H9 (cell line): ENCODE results near the gene VPS35L. TPM values are rescaled to one million over a fixed set of nuclear protein-coding genes. Genes with fewer than 3 reads are reported as not detected.

ENCODE experiments used
- DNase-seq: peaks from one replicate; pipeline ENCODE4 v3.0.0-alpha.2; 2017
- H2AFZ ChIP-seq: one replicate; pipeline ENCODE4 v1.6.1; 2013; ENCODE audit warnings: mild to moderate bottlenecking, low read length, control low read depth, moderate library complexity
- H2AK5ac ChIP-seq: 2 replicates; pipeline ENCODE4 v1.6.1; 2013; ENCODE audit warnings: low read length, control low read depth, mixed read lengths; ENCODE audit not compliant: insufficient read length
- H2BK120ac ChIP-seq: one replicate; pipeline ENCODE4 v1.6.1; 2013; ENCODE audit warnings: low read depth, mild to moderate bottlenecking, low read length, control low read depth, inconsistent platforms; ENCODE audit not compliant: poor library complexity, severe bottlenecking
- H2BK12ac ChIP-seq: 2 replicates; pipeline ENCODE4 v1.6.1; 2013; ENCODE audit warnings: low read length, control low read depth, mixed read lengths, low read depth; ENCODE audit not compliant: insufficient read length
- H2BK15ac ChIP-seq: 2 replicates; pipeline ENCODE4 v1.6.1; 2013; ENCODE audit warnings: low read depth, low read length, control low read depth
- H2BK20ac ChIP-seq: one replicate; pipeline ENCODE4 v1.6.1; 2013; ENCODE audit warnings: low read depth, mild to moderate bottlenecking, low read length, control low read depth, inconsistent platforms; ENCODE audit not compliant: poor library complexity, severe bottlenecking
- H2BK5ac ChIP-seq: 2 replicates; pipeline ENCODE4 v1.6.1; 2013; ENCODE audit warnings: low read length, control low read depth, mixed read lengths; ENCODE audit not compliant: insufficient read length
- H3K14ac ChIP-seq: 2 replicates; pipeline ENCODE4 v1.6.1; 2013; ENCODE audit warnings: low read length, control low read depth; ENCODE audit not compliant: insufficient read depth
- H3K18ac ChIP-seq: 2 replicates; pipeline ENCODE4 v1.6.1; 2013; ENCODE audit warnings: low read depth, mild to moderate bottlenecking, mixed read lengths, low read length, control low read depth; ENCODE audit not compliant: insufficient read length
- H3K23ac ChIP-seq: 2 replicates; pipeline ENCODE4 v1.6.1; 2013; ENCODE audit warnings: low read length, control low read depth, mixed read lengths, low read depth; ENCODE audit not compliant: insufficient read length
- H3K23me2 ChIP-seq: 2 replicates; pipeline ENCODE4 v1.6.1; 2013; ENCODE audit warnings: low read depth, mild to moderate bottlenecking, mixed read lengths, low read length, control low read depth; ENCODE audit not compliant: insufficient read length, poor library complexity, severe bottlenecking
- H3K27ac ChIP-seq: 2 replicates; pipeline ENCODE4 v1.5.1; 2013; ENCODE audit warnings: low read length, control low read depth, mixed read lengths, low read depth; ENCODE audit not compliant: insufficient read length
- H3K27me3 ChIP-seq: 2 replicates; pipeline ENCODE4 v1.6.1; 2013; ENCODE audit warnings: low read length, control low read depth, inconsistent platforms; ENCODE audit not compliant: insufficient read depth
- H3K4ac ChIP-seq: 2 replicates; pipeline ENCODE4 v1.6.1; 2013; ENCODE audit warnings: low read depth, mild to moderate bottlenecking, control low read depth, inconsistent platforms, low read length, moderate library complexity
- H3K4me1 ChIP-seq: 2 replicates; pipeline ENCODE4 v1.6.1; 2013; ENCODE audit warnings: low read length, control low read depth, inconsistent platforms; ENCODE audit not compliant: insufficient read depth
- H3K4me2 ChIP-seq: 2 replicates; pipeline ENCODE4 v1.6.1; 2013; ENCODE audit warnings: low read length, control low read depth, mixed read lengths; ENCODE audit not compliant: insufficient read length, insufficient read depth
- H3K56ac ChIP-seq: 2 replicates; pipeline ENCODE4 v1.6.1; 2013; ENCODE audit warnings: low read depth, mild to moderate bottlenecking, mixed read lengths, low read length, control low read depth; ENCODE audit not compliant: insufficient read length
- H3K79me1 ChIP-seq: 2 replicates; pipeline ENCODE4 v1.6.1; 2013; ENCODE audit warnings: low read depth, mild to moderate bottlenecking, moderate library complexity, low read length, control low read depth, inconsistent platforms; ENCODE audit not compliant: insufficient read depth, poor library complexity, severe bottlenecking
- H3K79me2 ChIP-seq: 2 replicates; pipeline ENCODE4 v1.6.1; 2013; ENCODE audit warnings: low read length, control low read depth, inconsistent platforms; ENCODE audit not compliant: insufficient read depth
- H3K9ac ChIP-seq: 2 replicates; pipeline ENCODE4 v1.6.1; 2013; ENCODE audit warnings: low read length, control low read depth, mixed read lengths; ENCODE audit not compliant: insufficient read length; ENCODE audit errors: extremely low read depth
- H3K9me3 ChIP-seq: one replicate; pipeline ENCODE4 v1.6.1; 2013; ENCODE audit warnings: low read depth, low read length, inconsistent platforms; ENCODE audit not compliant: control insufficient read depth
- H3T11ph ChIP-seq: one replicate; pipeline ENCODE4 v1.6.1; 2013; ENCODE audit warnings: mild to moderate bottlenecking, low read length, control low read depth, inconsistent platforms
- H4K20me1 ChIP-seq: one replicate; pipeline ENCODE4 v1.6.1; 2013; ENCODE audit not compliant: control insufficient read depth, insufficient read length, insufficient read depth
- H4K5ac ChIP-seq: 2 replicates; pipeline ENCODE4 v1.6.1; 2013; ENCODE audit warnings: low read depth, mild to moderate bottlenecking, mixed read lengths, low read length, control low read depth; ENCODE audit not compliant: insufficient read length
- H4K8ac ChIP-seq: replicated peaks from 2 replicates; pipeline ENCODE4 v1.6.1; 2013; ENCODE audit warnings: low read length, control low read depth, mixed read lengths, low read depth; ENCODE audit not compliant: insufficient read length
- H4K91ac ChIP-seq: 2 replicates; pipeline ENCODE4 v1.6.1; 2013; ENCODE audit warnings: low read depth, mild to moderate bottlenecking, moderate library complexity, mixed read lengths, low read length, control low read depth; ENCODE audit not compliant: insufficient read length
- H3K27ac Mint-ChIP-seq, 3 experiments: 2 replicates in 2 of 3; 3 replicates in 1 of 3; pipeline ENCODE4 v1.8.0; 2020 to 2021; ENCODE audit warnings: mixed read lengths in 3 of 3, mild to moderate bottlenecking in 1 of 3, moderate library complexity in 1 of 3
- H3K27me3 Mint-ChIP-seq: 2 replicates; pipeline ENCODE4 v1.8.0; 2021; ENCODE audit warnings: low read depth, mild to moderate bottlenecking, moderate library complexity, mixed read lengths
- H3K36me3 Mint-ChIP-seq, 3 experiments: 2 replicates in 2 of 3; 3 replicates in 1 of 3; pipeline ENCODE4 v1.8.0; 2020 to 2021; ENCODE audit warnings: low read depth in 3 of 3, mixed read lengths in 3 of 3; ENCODE audit not compliant: insufficient read depth in 1 of 3
- H3K4me1 Mint-ChIP-seq, 2 experiments: 2 replicates each; pipeline ENCODE4 v1.8.0; 2020; ENCODE audit warnings: mixed read lengths in 2 of 2
- H3K4me3 Mint-ChIP-seq, 2 experiments: 2 replicates in 1 of 2; 3 replicates in 1 of 2; pipeline ENCODE4 v1.8.0; 2020 to 2021; ENCODE audit warnings: mild to moderate bottlenecking in 2 of 2, mixed read lengths in 2 of 2, moderate library complexity in 1 of 2
- H3K9me3 Mint-ChIP-seq, 2 experiments: 2 replicates in 1 of 2; 3 replicates in 1 of 2; pipeline ENCODE4 v1.8.0; 2020; ENCODE audit warnings: mild to moderate bottlenecking in 2 of 2, mixed read lengths in 2 of 2, moderate library complexity in 1 of 2
- WGBS: extraction: QIAGEN DNeasy Blood & Tissue Kit; methylation state at CpG from one replicate; pipeline ENCODE4 v1.1.7; 2013; ENCODE audit warnings: missing lambda C conversion rate, low lambda C conversion rate, mixed read lengths; ENCODE audit not compliant: insufficient read length; ENCODE audit errors: extremely low coverage; 5-methylcytosine and 5-hydroxymethylcytosine counted together
- total RNA-seq: library from RNA; stranded (reverse); gene quantifications from 2 replicates; pipeline ENCODE4 v1.2.1, GENCODE V29; 2021
- TF ChIP-seq, protein P1 (sequence below): fragments of 200-600 bp; sonication (generic); conservative IDR thresholded peaks from 3 replicates; pipeline ENCODE4 v1.8.0; 2021; ENCODE audit warnings: antibody characterized with exemption, mild to moderate bottlenecking

VPS35L gene
- total RNA-seq, 1 experiment from 2014 or later = 58.4 TPM

GRCh38 chr16:19524356-19524615 is 31.2 kb upstream of the VPS35L start:
- Histone ChIP-seq H3K4me1 (0 out of 2 replicates have a peak, but pooled peaks cover 3% of the 10 kb centered on the region), H3K79me1 (no peaks in the 10 kb centered on the region), H2BK120ac (no peak overlapping the region), H3K56ac (no peak overlapping the region), H3K4me2 (peak overlapping the region; percentile 100), H3K23ac (no peak overlapping the region), H4K5ac (no peak overlapping the region), H3K79me2 (peaks cover 7% of the 10 kb centered on the region; the same call in 1 of the 2 replicates), H3K9ac (peak overlapping the region; percentile 71), H3K4ac (no peak overlapping the region), H2BK15ac (no peak overlapping the region), H3K9me3 (no peaks in the 10 kb centered on the region), H2BK5ac (no peak overlapping the region), H3K27ac (no peak overlapping the region), H4K91ac (no peak overlapping the region), H2BK12ac (no peak overlapping the region), H4K8ac (no peak overlapping the region), H2BK20ac (no peak overlapping the region), H3K27me3 (no peaks in the 10 kb centered on the region), H4K20me1 (no peaks in the 10 kb centered on the region), H3T11ph (no peak overlapping the region), H3K18ac (no peak overlapping the region), H3K23me2 (peaks cover 18% of the 10 kb centered on the region), H2AFZ (peak overlapping the region; percentile 11), H3K14ac (no peak overlapping the region), H2AK5ac (no peak overlapping the region)
- peak overlapping the region in 2 of 3 experiments; percentile 91 to 94; a peak in 5 of 7 replicates for H3K27ac Mint-ChIP-seq
- peaks cover 1 to 14% (median 9%) of the 10 kb centered on the region in 3 experiments; a peak in 5 of 7 replicates for H3K36me3 Mint-ChIP-seq
- TF ChIP-seq, protein P1, sequence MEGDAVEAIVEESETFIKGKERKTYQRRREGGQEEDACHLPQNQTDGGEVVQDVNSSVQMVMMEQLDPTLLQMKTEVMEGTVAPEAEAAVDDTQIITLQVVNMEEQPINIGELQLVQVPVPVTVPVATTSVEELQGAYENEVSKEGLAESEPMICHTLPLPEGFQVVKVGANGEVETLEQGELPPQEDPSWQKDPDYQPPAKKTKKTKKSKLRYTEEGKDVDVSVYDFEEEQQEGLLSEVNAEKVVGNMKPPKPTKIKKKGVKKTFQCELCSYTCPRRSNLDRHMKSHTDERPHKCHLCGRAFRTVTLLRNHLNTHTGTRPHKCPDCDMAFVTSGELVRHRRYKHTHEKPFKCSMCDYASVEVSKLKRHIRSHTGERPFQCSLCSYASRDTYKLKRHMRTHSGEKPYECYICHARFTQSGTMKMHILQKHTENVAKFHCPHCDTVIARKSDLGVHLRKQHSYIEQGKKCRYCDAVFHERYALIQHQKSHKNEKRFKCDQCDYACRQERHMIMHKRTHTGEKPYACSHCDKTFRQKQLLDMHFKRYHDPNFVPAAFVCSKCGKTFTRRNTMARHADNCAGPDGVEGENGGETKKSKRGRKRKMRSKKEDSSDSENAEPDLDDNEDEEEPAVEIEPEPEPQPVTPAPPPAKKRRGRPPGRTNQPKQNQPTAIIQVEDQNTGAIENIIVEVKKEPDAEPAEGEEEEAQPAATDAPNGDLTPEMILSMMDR = no peak
- DNase-seq = no peak
- no peaks in the 10 kb centered on the region for H3K9me3 Mint-ChIP-seq
- WGBS = no CpG with 5 or more reads among the region's 11 CpGs
- peak overlapping the region; percentile 91 to 96 for H3K4me3 Mint-ChIP-seq
- no peaks in the 10 kb centered on the region for H3K27me3 Mint-ChIP-seq
- H3K4me1 Mint-ChIP-seq = peaks cover 42% of the 10 kb centered on the region in 2 experiments
